Esophagus muscularis mucosa (tissue), 4 donors: ENCODE measurements around the gene CDC5L.

Source experiments
- CTCF ChIP-seq, 3 experiments: fragments of 200-600 bp in 2 of 3; fragments of 450-650 bp in 1 of 3; sonication (generic) in 2 of 3; IDR thresholded peaks; one replicate each; pipeline ENCODE4 v1.5.1; 2017 to 2019; ENCODE audit warnings: antibody characterized with exemption in 3 of 3, mild to moderate bottlenecking in 2 of 3, moderate library complexity in 1 of 3
- EP300 ChIP-seq: sonication (generic); formaldehyde crosslinking; IDR thresholded peaks from one replicate; pipeline ENCODE4 v1.6.1; 2017; ENCODE audit warnings: antibody characterized with exemption
- POLR2A ChIP-seq: fragments of 450-650 bp; IDR thresholded peaks from one replicate; pipeline ENCODE4 v1.6.1; 2017; ENCODE audit warnings: antibody characterized with exemption, moderate library complexity, mild to moderate bottlenecking, low read depth
- POLR2AphosphoS5 ChIP-seq, 2 donors: sonication (generic); formaldehyde crosslinking; IDR thresholded peaks; one replicate each; pipeline ENCODE4 v1.6.1; 2017; ENCODE audit warnings: antibody characterized with exemption in 2 of 2

- TF ChIP-seq CTCF (IDR thresholded peaks at IDR 0.05) = no peak
- TF ChIP-seq POLR2A = no peak
- TF ChIP-seq POLR2AphosphoS5 (IDR thresholded peaks at IDR 0.05) = no peak
- TF ChIP-seq EP300 = no peak
Measured at GRCh38 chr6:44493132-44493531, 105.6 kb downstream of the CDC5L start.
